GM20000 (cell line): ENCODE results near the gene CEP57.
"Not testable (repeated sequence)": the region's sequence is repeated elsewhere in the genome, so short reads cannot be mapped to it uniquely, and the experiment has no call there.

Source experiments
- DNase-seq: peaks from one replicate; pipeline ENCODE4 v3.0.0; 2012; ENCODE audit warnings: low spot score
- CTCF ChIP-seq: IDR thresholded peaks from 2 replicates; pipeline ENCODE4 v1.5.1; 2012; ENCODE audit warnings: mild to moderate bottlenecking, control low read depth; ENCODE audit errors: extremely low read depth, missing control alignments

Gene CEP57

DNA sequence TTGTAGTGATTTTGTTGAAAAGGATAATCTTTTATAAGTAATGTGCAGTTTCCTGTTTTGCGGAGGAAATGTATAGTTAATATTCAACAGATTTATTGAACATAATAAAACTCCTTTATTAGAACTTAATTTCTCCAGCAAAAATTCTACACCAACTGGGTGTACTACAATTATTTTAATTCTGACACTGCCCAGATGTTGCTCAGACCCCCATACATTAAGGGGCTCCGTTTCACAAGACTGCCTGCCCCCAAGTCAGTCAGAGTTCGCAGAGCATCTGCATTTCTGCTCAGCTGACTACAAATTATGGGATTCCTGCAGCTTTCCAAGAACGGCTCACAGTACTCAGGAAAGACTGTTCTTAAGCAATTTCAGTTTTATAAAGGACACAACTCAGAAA lies 6.2 kb downstream of the CEP57 start:
- no peak for TF ChIP-seq CTCF
- DNase-seq, result no peak

- no peak for TF ChIP-seq CTCF
- no peak for DNase-seq
Measured at GRCh38 chr11:95799546-95799945, 9.2 kb downstream of the CEP57 start.

DNA sequence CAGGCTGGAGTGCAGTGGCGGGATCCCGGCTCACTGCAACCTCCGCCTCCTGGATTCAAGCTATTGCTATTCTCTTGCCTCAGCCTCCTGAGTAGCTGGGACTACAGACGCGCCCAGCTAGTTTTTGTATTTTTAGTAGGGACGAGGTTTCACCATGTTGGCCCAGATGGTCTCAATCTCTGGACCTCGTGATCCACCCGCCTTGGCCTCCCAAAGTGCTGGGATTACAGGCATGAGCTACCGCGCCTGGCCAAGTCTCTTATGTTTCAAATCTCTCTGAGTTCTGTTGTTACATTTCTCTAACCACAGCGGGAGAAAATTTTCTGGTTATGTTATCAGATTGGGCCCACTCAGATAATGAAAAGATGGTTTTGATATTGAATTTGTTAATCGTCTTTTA lies 10.1 kb downstream of the CEP57 start:
- no peak for TF ChIP-seq CTCF
- DNase-seq, result no peak

DNA sequence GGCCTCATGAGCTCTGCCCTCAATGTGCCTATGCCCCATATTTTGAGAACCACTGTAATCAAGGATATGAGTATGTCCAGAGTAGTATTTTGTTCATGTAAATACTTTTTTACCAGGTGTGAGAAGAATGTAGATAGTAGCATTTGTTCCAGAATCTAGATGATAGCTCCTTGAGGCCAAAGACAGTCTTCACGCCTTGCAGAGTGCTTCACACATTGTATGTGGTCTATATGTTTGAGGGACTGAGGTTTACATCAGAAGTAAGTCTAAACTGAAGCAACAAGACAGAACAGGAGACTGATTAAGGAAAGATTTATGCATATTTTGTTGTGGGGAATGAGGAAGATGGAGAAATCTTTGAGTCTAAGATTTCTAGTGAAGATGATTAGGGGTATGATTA lies 12.5 kb downstream of the CEP57 start:
- DNase-seq, result no peak
- no peak for TF ChIP-seq CTCF

DNA sequence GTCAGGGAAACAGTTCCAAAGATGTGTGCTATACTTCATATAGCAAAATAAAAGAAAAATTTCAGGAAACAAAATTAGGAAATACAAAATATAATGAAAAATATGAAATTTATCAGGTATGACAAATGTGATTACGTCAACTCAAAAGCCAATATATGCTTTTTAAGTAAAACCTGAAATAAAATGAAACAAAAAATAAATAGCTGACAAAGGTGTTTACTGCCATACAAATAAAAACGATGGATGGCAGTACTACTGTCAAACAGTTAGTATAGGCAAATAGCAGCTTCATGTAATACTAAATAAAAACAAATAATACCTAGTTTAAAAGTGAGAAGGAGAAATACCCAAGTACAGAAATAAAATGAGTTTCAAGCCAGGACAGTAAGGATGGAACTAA lies 13.7 kb downstream of the CEP57 start:
- DNase-seq, result no peak
- no peak for TF ChIP-seq CTCF

- no peak for TF ChIP-seq CTCF
- DNase-seq, result no peak
Measured at GRCh38 chr11:95805869-95806268, 15.6 kb downstream of the CEP57 start.

DNA sequence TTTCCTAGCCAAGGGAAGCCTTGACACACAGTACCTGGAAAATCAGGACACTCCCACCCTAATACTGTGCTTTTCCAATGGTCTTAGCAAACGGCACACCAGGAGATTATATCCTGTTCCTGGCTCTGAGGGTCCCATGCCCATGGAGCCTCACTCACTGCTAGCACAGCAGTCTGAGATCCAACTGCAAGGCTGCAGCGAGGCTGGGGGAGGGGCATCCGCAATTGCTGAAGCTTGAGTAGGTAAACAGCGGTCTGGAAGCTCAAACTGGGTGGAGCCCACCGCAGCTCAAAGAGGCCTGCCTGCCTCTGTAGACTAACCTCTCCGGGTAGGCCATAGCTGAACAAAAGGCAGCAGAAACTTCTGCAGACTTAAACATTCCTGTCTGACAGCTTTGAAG lies 16.2 kb downstream of the CEP57 start:
- not testable (repeated sequence) for DNase-seq

- not testable (repeated sequence) for DNase-seq
Measured at GRCh38 chr11:95811052-95811451, 20.8 kb downstream of the CEP57 start.

DNA sequence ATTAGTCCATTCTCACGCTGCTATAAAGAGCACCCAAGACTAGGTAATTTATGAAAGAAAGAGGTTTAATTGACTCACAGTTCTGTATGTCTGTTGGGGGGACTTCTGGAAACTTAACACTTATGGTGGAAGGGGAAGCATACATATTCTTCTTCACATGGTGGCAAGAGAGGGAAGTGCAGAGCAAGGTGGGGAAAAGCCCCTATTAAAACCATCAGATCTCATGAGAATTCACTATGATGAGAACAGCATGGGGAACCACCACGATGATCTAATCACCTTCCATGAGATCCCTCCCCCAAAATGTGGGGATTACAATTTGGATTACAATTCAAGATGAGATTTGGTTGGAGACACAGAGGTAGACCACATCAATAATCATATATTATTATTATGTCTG lies 25.7 kb downstream of the CEP57 start:
- no peak for TF ChIP-seq CTCF
- no peak for DNase-seq
